Thyroid gland (tissue), 4 donors: ENCODE data around the gene LRRC27.

Experiments used
- CTCF ChIP-seq, 6 experiments: fragments of 200-600 bp in 3 of 6; fragments of 450-650 bp in 3 of 6; sonication (generic) in 3 of 6; IDR thresholded peaks; one replicate each; pipeline ENCODE4 v1.5.1; 2016 to 2019; ENCODE audit warnings: antibody characterized with exemption in 6 of 6, mild to moderate bottlenecking in 2 of 6, inconsistent platforms in 1 of 6, moderate library complexity in 1 of 6
- POLR2A ChIP-seq, 2 donors: fragments of 450-650 bp; IDR thresholded peaks; one replicate each; pipeline ENCODE4 v1.6.1; 2017; ENCODE audit warnings: antibody characterized with exemption in 2 of 2, mild to moderate bottlenecking in 2 of 2, moderate library complexity in 1 of 2

GRCh38 chr10:132410056-132410778, 78.2 kb downstream of the LRRC27 start:
- TF ChIP-seq CTCF (IDR thresholded peaks at IDR 0.05) (no peak), POLR2A (IDR thresholded peaks at IDR 0.05) (no peak)
